ENCODE results near the gene HOXA5.

The HOXA5 gene

DNA sequence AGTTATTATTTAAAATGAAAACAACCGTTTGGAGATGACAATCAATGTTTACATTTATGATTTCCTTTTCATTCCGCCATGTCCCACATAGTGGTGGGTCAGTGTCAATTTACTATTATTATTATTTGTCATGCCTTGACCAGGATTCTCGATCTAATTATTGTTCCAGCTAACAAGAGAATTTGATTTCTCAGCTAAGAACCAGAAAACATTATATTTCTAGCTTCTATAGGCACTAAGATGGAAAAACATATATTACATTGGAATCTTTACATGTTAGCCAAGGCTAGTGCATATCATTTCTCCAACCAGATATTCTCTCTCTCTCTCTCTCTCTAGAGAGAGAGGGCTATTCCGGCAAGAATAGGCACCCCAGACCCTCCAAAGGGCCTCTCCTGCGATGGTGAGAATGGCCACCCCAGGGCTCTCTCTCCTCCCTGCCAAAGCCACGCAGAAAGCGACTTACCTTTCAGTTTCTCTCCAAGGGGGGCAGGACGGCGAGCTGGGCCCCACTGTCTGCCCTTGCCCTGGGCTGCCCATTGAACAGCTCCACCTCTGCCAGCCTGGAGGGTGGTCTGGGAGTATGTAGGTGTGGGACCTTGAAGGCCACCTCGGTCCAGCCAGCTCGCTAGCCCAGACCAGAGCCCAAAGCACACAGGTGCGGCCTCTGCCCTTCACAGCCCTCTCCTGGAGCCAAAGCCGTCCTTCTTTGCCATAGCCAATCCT, 6.5 kb upstream of the HOXA5 start:
- DNase-seq, result no peak

DNA sequence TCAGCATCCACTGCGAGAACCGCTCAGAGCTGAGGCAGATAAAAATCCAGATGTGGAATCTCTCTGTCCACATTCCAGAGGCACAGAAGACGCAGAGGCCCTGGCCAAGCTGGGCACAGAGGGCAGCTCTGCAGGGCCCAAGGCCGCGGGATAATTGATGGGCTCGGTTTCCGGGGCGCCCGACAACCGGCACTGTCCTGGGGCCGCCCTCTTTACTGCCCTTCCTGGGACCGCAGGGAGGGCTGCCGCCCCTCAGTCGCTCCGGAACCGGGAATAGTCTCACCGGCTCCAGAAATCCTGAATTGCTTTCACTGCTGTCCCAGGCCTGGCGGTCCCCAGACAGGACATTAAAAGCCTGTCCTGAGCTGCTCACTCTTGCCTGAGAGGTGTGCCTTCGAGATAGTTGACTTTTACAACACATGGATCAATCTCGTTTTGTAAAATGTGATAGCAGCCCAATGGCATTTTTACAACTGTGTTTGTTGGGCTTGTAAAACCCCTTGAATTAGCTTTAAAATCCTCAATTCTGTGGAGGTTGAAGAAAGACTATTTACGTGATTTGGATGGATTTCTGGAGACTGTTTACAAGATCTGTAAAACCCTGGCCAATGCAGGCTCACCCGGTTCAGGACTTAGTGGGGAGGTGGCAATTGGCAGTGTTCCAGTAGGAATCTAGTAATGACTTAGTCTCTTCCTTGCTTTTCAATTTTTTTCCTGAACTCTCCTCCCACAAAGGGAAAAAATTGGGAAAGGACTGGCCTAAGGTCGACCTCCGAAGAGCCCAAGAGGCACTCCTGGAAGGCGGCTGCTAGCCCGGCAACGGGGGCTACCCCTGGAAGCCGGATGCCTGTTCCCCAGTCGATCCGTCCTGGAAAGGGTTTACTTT, 5.5 kb upstream of the HOXA5 start:
- no peak for DNase-seq

DNA sequence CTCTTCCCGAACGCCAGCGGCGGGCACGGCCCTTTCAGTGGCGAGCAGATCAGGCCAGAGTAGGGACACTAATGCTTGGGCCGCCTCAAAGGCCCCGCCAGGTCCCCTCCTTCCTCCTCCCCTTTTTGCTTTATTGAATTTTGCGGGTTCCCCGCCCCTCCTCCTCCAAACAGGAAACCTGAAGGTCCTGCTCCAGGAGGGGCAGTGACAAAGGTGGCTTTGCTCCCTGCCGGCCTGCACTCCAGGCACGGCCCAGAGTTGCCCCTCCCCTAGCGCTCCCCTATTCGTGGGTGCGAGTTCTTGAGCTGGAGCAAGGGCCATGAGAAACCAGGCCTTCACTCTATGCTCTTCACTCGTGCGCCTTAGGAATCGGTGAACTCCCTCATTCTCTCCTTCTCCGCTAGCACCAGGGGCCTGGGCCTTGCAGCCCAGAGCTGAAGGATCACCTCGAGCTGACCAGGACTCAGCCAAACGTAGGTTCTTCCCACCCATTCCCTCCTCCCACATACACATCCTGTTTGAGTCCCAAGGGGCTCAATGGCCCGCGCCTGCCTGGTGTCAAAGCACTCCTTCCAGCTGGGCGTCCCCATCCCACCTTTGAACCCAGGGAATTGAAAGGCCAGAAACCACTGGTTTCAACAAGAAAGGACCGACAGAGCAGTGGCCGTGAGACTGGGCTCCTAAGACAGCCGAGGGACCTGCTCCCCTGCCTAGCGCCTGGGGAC, 4.7 kb upstream of the HOXA5 start:
- no peak for DNase-seq

GRCh38 chr7:27147199-27148030, 3.9 kb upstream of the HOXA5 start, which contains the start of gene HOXA6:
Gene HOXA6 (minus strand): TSS chr7:27147774. CDS start chr7:27147749, 25 bp downstream.
- DNase-seq, result no peak

GRCh38 chr7:27146491-27147198, 3.2 kb upstream of the HOXA5 start:
- no peak for DNase-seq

DNA sequence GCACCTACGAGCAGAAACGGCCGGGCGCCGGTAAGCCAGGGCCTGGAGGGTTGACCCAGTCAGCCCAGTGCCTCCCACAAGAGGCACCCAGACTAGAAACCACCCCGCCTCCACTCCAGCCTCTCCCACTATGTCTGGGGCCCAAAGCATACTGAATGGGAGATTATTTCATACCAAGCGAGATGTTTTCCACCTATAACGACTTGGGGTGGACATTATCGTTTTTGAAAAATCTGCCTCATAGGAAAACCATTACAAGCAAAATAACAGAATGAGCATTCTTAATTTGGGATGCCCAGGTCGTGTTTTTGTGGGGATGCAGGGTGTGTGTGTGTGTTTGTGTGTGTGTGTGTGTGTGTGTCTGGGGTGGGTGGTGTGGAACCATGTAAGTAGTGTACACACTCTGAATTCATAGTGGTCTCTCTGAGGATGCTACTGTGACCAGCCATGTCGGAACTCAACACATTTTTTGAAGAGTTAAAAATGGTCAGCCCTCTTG, 2.5 kb upstream of the HOXA5 start:
- no peak for DNase-seq

- no peak for DNase-seq
Measured at GRCh38 chr7:27145165-27145913, 1.9 kb upstream of the HOXA5 start.

DNA sequence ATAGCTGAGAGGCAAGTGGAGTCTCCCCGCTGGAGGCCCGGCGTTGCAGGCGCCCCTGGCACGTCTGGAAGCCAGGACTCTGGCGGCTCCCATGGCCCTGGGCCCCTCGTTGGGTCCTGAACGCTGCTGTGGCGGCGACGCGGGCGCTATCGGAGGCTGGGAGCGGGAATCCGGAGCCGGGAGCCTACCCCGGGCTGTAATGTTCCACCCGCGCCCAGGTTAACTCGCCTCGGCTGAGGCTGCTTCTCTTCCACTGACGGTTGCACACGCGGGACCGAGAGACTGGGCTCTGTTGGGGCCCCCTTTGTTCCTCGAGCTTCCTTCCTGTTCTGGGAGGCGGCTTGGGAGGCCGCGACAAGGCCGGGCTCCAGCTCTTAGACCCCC, 1.3 kb upstream of the HOXA5 start:
- no peak for DNase-seq

GRCh38 chr7:27143950-27144780, 684 bp upstream of the HOXA5 start:
- DNase-seq, result no peak

DNA sequence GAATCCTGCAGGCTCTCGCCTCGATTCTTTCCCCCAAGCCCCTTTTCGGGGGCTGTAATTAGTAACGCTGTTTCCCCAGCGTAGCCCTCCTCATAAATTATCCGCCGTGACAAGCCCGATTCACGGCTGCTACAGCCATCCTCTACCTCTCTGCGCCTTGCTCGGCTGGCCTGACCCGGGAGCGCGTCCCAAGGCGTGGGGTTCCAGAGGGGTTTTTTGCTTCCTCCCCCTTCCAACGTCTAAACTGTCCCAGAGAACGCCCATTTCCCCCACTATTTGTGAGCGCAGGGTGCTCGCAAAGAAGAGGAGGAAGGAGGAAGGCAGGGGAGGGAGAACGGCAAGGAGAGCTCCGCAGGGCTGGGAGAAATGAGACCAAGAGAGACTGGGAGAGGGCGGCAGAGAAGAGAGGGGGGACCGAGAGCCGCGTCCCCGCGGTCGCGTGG, 880 bp downstream of the HOXA5 start:
- DNase-seq, result no peak

DNA sequence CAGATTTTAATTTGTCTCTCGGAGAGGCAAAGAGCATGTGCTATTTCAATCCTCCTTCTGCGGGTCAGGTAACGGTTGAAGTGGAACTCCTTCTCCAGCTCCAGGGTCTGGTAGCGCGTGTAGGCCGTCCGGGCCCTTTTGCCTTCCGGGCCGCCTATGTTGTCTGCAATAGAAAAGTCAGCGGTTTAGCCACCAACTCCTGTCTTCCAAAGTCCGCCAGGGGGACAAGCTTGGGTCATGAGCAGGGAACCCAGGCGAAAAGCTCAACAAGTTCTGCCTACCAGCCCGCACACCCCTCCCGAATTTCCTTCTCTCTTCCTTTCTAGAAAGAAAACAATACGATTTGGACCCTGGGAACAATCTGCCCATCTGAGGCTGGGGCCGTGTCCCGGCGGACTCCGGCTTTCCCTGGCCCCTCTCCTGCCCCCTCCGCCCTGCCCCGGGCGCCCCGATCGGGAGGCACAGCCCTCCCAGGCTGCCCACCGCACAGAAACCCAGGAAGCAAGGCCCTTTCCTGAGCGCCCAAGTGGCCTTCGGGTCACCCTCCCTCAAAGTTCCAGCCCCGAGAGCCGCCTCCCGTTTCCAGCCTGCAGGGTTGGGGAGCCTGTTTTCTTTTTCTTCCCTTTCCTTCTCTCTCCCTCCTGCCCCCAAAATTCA, 1.4 kb downstream of the HOXA5 start:
- no peak for DNase-seq

DNA sequence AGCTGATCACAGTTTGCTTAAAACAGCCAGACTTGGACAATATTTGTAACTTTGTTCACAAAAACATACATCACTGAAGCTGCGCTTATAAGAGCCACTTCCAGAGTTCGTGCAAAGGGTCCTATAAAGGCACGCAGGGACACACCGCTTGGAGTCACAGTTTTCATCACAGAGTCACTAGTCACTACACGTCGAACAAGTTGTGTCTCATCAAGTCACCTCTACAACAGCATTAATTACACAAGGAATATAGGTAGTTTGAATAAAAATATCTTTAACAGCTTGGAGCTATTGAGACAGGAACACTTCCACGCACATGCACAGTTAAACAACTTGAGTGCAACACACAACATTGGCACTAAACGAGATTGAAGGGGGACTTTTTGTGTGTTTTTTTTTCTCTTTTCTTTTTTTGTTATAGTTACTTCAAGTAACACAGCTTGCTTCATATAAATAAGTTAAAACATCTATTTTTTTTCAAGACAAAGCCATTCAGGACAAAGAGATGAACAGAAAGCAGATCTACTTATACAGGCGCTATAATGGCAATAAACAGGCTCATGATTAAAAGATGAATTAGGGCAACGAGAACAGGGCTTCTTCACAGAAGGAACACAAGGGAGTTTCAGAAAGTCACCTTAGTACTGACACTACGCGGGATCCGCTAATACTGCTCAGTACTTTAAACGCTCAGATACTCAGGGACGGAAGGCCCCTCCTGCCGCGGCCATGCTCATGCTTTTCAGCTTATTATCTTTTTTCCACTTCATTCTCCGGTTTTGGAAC, 2.2 kb downstream of the HOXA5 start:
- no peak for DNase-seq

- no peak for DNase-seq
Measured at GRCh38 chr7:27140126-27140857, 3.2 kb downstream of the HOXA5 start.

- no peak for DNase-seq
Measured at GRCh38 chr7:27139334-27140125, 4.0 kb downstream of the HOXA5 start.

DNA sequence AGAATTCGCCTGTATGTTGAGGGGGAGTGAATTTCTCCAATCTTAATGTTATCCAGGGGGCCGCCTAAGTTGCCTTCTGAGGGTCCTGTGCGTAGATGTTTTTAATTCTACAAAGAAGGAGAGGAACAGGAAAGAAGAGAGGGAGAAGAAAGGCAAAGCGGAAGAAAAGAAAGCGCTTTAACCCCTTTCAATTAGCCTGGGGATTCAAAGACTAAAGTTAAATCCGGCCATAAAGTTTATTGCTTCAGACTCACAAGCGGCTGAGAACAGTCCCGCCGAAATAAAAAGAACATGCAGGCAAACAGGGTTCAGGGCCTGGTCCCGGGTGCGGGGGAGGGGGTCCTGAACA, 4.5 kb downstream of the HOXA5 start:
- DNase-seq, result no peak

DNA sequence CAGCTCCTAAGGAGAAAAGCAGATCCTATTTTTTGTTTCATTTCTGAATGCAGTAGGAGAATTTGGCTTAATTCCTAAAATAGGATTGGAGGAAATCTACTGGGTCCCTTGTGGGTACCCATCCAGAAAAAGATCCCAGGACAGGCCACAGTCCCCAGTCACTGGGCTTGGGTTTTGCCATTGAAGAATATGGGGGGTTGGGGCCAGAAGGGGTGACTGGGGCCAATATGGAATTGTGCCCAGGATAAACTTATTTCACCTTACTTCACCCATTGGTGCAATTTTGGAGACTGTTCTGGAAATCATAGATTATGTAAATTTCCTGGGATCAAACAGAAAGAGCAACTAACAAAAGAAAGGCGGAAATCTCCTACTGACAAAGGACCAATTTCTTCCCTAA, 5.0 kb downstream of the HOXA5 start:
- no peak for DNase-seq

All from amygdala (tissue), 56 donors.